ENCODE data around the gene DYNLT4.
A peak's percentile ranks its signal among the peaks of the same experiment; 100 is the strongest.
"Not testable (repeated sequence)": the region's sequence is repeated elsewhere in the genome, so short reads cannot be mapped to it uniquely, and the experiment has no call there.

Gene DYNLT4

GRCh38 chr1:44778705-44779576, 28.2 kb downstream of the DYNLT4 start:
- Histone ChIP-seq H3K27ac (ENCODE audit: low read depth, low read length) (no peak overlapping the region), H3K9me3 (ENCODE audit: low read length) (no peaks in the 10 kb centered on the region), H3K27me3 (ENCODE audit: control insufficient read depth in 1 of 2, insufficient read depth in 2 of 2, low read length in 2 of 2) (no peaks in the 10 kb centered on the region), H3K4me3 (ENCODE audit: low read depth in 1 of 2, low read length in 2 of 2) (no peak overlapping the region), H3K9ac (ENCODE audit: low read length) (no peak overlapping the region), H3K36me3 (ENCODE audit: insufficient read depth, low read length) (peaks cover 29% of the 10 kb centered on the region), H3K4me1 (ENCODE audit: insufficient read depth, low read length) (peaks cover 15% of the 10 kb centered on the region)

- Histone ChIP-seq H3K9ac (ENCODE audit: low read length) (no peak overlapping the region), H3K36me3 (ENCODE audit: insufficient read depth, low read length) (peaks cover 29% of the 10 kb centered on the region), H3K27ac (ENCODE audit: low read depth, low read length) (no peak overlapping the region), H3K9me3 (ENCODE audit: low read length) (no peaks in the 10 kb centered on the region), H3K27me3 (ENCODE audit: control insufficient read depth in 1 of 2, insufficient read depth in 2 of 2, low read length in 2 of 2) (no peaks in the 10 kb centered on the region), H3K4me3 (ENCODE audit: low read depth in 1 of 2, low read length in 2 of 2) (no peak overlapping the region), H3K4me1 (ENCODE audit: insufficient read depth, low read length) (peaks cover 10% of the 10 kb centered on the region)
Observed at GRCh38 chr1:44777969-44778635, 29.0 kb downstream of the DYNLT4 start.

GRCh38 chr1:44777547-44777946, 29.6 kb downstream of the DYNLT4 start:
- Histone ChIP-seq H3K27ac (ENCODE audit: low read depth, low read length) (no peak overlapping the region), H3K27me3 (ENCODE audit: control insufficient read depth in 1 of 2, insufficient read depth in 2 of 2, low read length in 2 of 2) (no peaks in the 10 kb centered on the region), H3K4me3 (ENCODE audit: low read depth in 1 of 2, low read length in 2 of 2) (no peak overlapping the region), H3K36me3 (ENCODE audit: insufficient read depth, low read length) (peaks cover 29% of the 10 kb centered on the region), H3K4me1 (ENCODE audit: insufficient read depth, low read length) (peaks cover 10% of the 10 kb centered on the region), H3K9me3 (ENCODE audit: low read length) (no peaks in the 10 kb centered on the region), H3K9ac (ENCODE audit: low read length) (no peak overlapping the region)

- Histone ChIP-seq H3K4me1 (ENCODE audit: insufficient read depth, low read length) (peaks cover 10% of the 10 kb centered on the region), H3K4me3 (ENCODE audit: low read depth in 1 of 2, low read length in 2 of 2) (peak overlapping the region; percentile 86 to 96), H3K36me3 (ENCODE audit: insufficient read depth, low read length) (peaks cover 29% of the 10 kb centered on the region), H3K27ac (ENCODE audit: low read depth, low read length) (peak overlapping the region; percentile 38), H3K9ac (ENCODE audit: low read length) (peak overlapping the region; percentile 70), H3K9me3 (ENCODE audit: low read length) (no peaks in the 10 kb centered on the region), H3K27me3 (ENCODE audit: control insufficient read depth in 1 of 2, insufficient read depth in 2 of 2, low read length in 2 of 2) (no peaks in the 10 kb centered on the region)
Observed at GRCh38 chr1:44776730-44777068, 30.5 kb downstream of the DYNLT4 start.

GRCh38 chr1:44775930-44776729, 31.0 kb downstream of the DYNLT4 start:
- peaks cover 10% of the 10 kb centered on the region for H3K4me1 ChIP-seq (ENCODE audit: insufficient read depth, low read length)
- H3K4me3 ChIP-seq (ENCODE audit: low read depth in 1 of 2, low read length in 2 of 2) = peak overlapping the region; percentile 86 to 96
- H3K9ac ChIP-seq (ENCODE audit: low read length) = peak overlapping the region; percentile 70
- peaks cover 25% of the 10 kb centered on the region for H3K36me3 ChIP-seq (ENCODE audit: insufficient read depth, low read length)
- no peaks in the 10 kb centered on the region for H3K27me3 ChIP-seq (ENCODE audit: control insufficient read depth in 1 of 2, insufficient read depth in 2 of 2, low read length in 2 of 2)
- H3K9me3 ChIP-seq (ENCODE audit: low read length) = no peaks in the 10 kb centered on the region
- H3K27ac ChIP-seq (ENCODE audit: low read depth, low read length) = peak overlapping the region; percentile 99

GRCh38 chr1:44775078-44775929, 31.8 kb downstream of the DYNLT4 start, which contains the start of gene RPS8:
Gene RPS8, plus strand, starts transcription at chr1:44775540. Its CDS starts 57 bp downstream, at chr1:44775597.
- Histone ChIP-seq H3K9me3 (ENCODE audit: low read length) (no peaks in the 10 kb centered on the region), H3K27me3 (ENCODE audit: control insufficient read depth in 1 of 2, insufficient read depth in 2 of 2, low read length in 2 of 2) (no peaks in the 10 kb centered on the region)

GRCh38 chr1:44766421-44766820, 40.7 kb downstream of the DYNLT4 start:
- H3K36me3 ChIP-seq (ENCODE audit: insufficient read depth, low read length); H3K27ac ChIP-seq (ENCODE audit: low read depth, low read length); H3K9me3 ChIP-seq (ENCODE audit: low read length); H3K4me3 ChIP-seq (ENCODE audit: low read depth in 1 of 2, low read length in 2 of 2); H3K9ac ChIP-seq (ENCODE audit: low read length); H3K27me3 ChIP-seq (ENCODE audit: control insufficient read depth in 1 of 2, insufficient read depth in 2 of 2, low read length in 2 of 2); H3K4me1 ChIP-seq (ENCODE audit: insufficient read depth, low read length): not testable (repeated sequence)

More at GRCh38 chr1:44775078-44775929, 31.8 kb downstream of the DYNLT4 start, which contains the start of gene RPS8:
- peak within 1 kb of the TSS; percentile 99 for H3K27ac ChIP-seq (ENCODE audit: low read depth, low read length)
- peaks cover 21% of the 10 kb centered on the region for H3K36me3 ChIP-seq (ENCODE audit: insufficient read depth, low read length)
- peaks cover 10% of the 10 kb centered on the region for H3K4me1 ChIP-seq (ENCODE audit: insufficient read depth, low read length)
- peak within 1 kb of the TSS; percentile 86 to 96 for H3K4me3 ChIP-seq (ENCODE audit: low read depth in 1 of 2, low read length in 2 of 2)
- peak within 1 kb of the TSS; percentile 97 for H3K9ac ChIP-seq (ENCODE audit: low read length)

- Histone ChIP-seq H3K27me3 (ENCODE audit: control insufficient read depth in 1 of 2, insufficient read depth in 2 of 2, low read length in 2 of 2) (no peaks in the 10 kb centered on the region), H3K9me3 (ENCODE audit: low read length) (no peaks in the 10 kb centered on the region), H3K36me3 (ENCODE audit: insufficient read depth, low read length) (no peaks in the 10 kb centered on the region), H3K27ac (ENCODE audit: low read depth, low read length) (no peak overlapping the region), H3K4me1 (ENCODE audit: insufficient read depth, low read length) (no peaks in the 10 kb centered on the region), H3K4me3 (ENCODE audit: low read depth in 1 of 2, low read length in 2 of 2) (no peak overlapping the region), H3K9ac (ENCODE audit: low read length) (no peak overlapping the region)
Observed at GRCh38 chr1:44760876-44761275, 46.3 kb downstream of the DYNLT4 start.

GRCh38 chr1:44759077-44759476, 48.1 kb downstream of the DYNLT4 start:
- Histone ChIP-seq H3K9me3 (ENCODE audit: low read length) (no peaks in the 10 kb centered on the region), H3K4me1 (ENCODE audit: insufficient read depth, low read length) (no peaks in the 10 kb centered on the region), H3K27me3 (ENCODE audit: control insufficient read depth in 1 of 2, insufficient read depth in 2 of 2, low read length in 2 of 2) (no peaks in the 10 kb centered on the region), H3K9ac (ENCODE audit: low read length) (no peak overlapping the region), H3K4me3 (ENCODE audit: low read depth in 1 of 2, low read length in 2 of 2) (no peak overlapping the region), H3K27ac (ENCODE audit: low read depth, low read length) (no peak overlapping the region), H3K36me3 (ENCODE audit: insufficient read depth, low read length) (no peaks in the 10 kb centered on the region)

- Histone ChIP-seq H3K36me3 (ENCODE audit: insufficient read depth, low read length) (no peaks in the 10 kb centered on the region), H3K9me3 (ENCODE audit: low read length) (no peaks in the 10 kb centered on the region), H3K9ac (ENCODE audit: low read length) (no peak overlapping the region), H3K27me3 (ENCODE audit: control insufficient read depth in 1 of 2, insufficient read depth in 2 of 2, low read length in 2 of 2) (no peaks in the 10 kb centered on the region), H3K4me1 (ENCODE audit: insufficient read depth, low read length) (no peaks in the 10 kb centered on the region), H3K4me3 (ENCODE audit: low read depth in 1 of 2, low read length in 2 of 2) (no peak overlapping the region), H3K27ac (ENCODE audit: low read depth, low read length) (no peak overlapping the region)
Observed at GRCh38 chr1:44757420-44757819, 49.7 kb downstream of the DYNLT4 start.

All from muscle layer of colon (tissue), 2 donors.